H9 (cell line): ENCODE results near the gene MGAT5B. TPM values are rescaled to one million over a fixed set of nuclear protein-coding genes. Genes with fewer than 3 reads are reported as not detected.

Experiments
- DNase-seq: peaks from one replicate; pipeline ENCODE4 v3.0.0-alpha.2; 2017
- H2AFZ ChIP-seq: one replicate; pipeline ENCODE4 v1.6.1; 2013; ENCODE audit warnings: mild to moderate bottlenecking, low read length, control low read depth, moderate library complexity
- H2AK5ac ChIP-seq: 2 replicates; pipeline ENCODE4 v1.6.1; 2013; ENCODE audit warnings: low read length, control low read depth, mixed read lengths; ENCODE audit not compliant: insufficient read length
- H2BK120ac ChIP-seq: one replicate; pipeline ENCODE4 v1.6.1; 2013; ENCODE audit warnings: low read depth, mild to moderate bottlenecking, low read length, control low read depth, inconsistent platforms; ENCODE audit not compliant: poor library complexity, severe bottlenecking
- H2BK12ac ChIP-seq: 2 replicates; pipeline ENCODE4 v1.6.1; 2013; ENCODE audit warnings: low read length, control low read depth, mixed read lengths, low read depth; ENCODE audit not compliant: insufficient read length
- H2BK15ac ChIP-seq: 2 replicates; pipeline ENCODE4 v1.6.1; 2013; ENCODE audit warnings: low read depth, low read length, control low read depth
- H2BK20ac ChIP-seq: one replicate; pipeline ENCODE4 v1.6.1; 2013; ENCODE audit warnings: low read depth, mild to moderate bottlenecking, low read length, control low read depth, inconsistent platforms; ENCODE audit not compliant: poor library complexity, severe bottlenecking
- H2BK5ac ChIP-seq: 2 replicates; pipeline ENCODE4 v1.6.1; 2013; ENCODE audit warnings: low read length, control low read depth, mixed read lengths; ENCODE audit not compliant: insufficient read length
- H3K14ac ChIP-seq: 2 replicates; pipeline ENCODE4 v1.6.1; 2013; ENCODE audit warnings: low read length, control low read depth; ENCODE audit not compliant: insufficient read depth
- H3K18ac ChIP-seq: 2 replicates; pipeline ENCODE4 v1.6.1; 2013; ENCODE audit warnings: low read depth, mild to moderate bottlenecking, mixed read lengths, low read length, control low read depth; ENCODE audit not compliant: insufficient read length
- H3K23ac ChIP-seq: 2 replicates; pipeline ENCODE4 v1.6.1; 2013; ENCODE audit warnings: low read length, control low read depth, mixed read lengths, low read depth; ENCODE audit not compliant: insufficient read length
- H3K23me2 ChIP-seq: 2 replicates; pipeline ENCODE4 v1.6.1; 2013; ENCODE audit warnings: low read depth, mild to moderate bottlenecking, mixed read lengths, low read length, control low read depth; ENCODE audit not compliant: insufficient read length, poor library complexity, severe bottlenecking
- H3K27ac ChIP-seq: 2 replicates; pipeline ENCODE4 v1.5.1; 2013; ENCODE audit warnings: low read length, control low read depth, mixed read lengths, low read depth; ENCODE audit not compliant: insufficient read length
- H3K27me3 ChIP-seq: 2 replicates; pipeline ENCODE4 v1.6.1; 2013; ENCODE audit warnings: low read length, control low read depth, inconsistent platforms; ENCODE audit not compliant: insufficient read depth
- H3K4ac ChIP-seq: 2 replicates; pipeline ENCODE4 v1.6.1; 2013; ENCODE audit warnings: low read depth, mild to moderate bottlenecking, control low read depth, inconsistent platforms, low read length, moderate library complexity
- H3K4me1 ChIP-seq: 2 replicates; pipeline ENCODE4 v1.6.1; 2013; ENCODE audit warnings: low read length, control low read depth, inconsistent platforms; ENCODE audit not compliant: insufficient read depth
- H3K4me2 ChIP-seq: 2 replicates; pipeline ENCODE4 v1.6.1; 2013; ENCODE audit warnings: low read length, control low read depth, mixed read lengths; ENCODE audit not compliant: insufficient read length, insufficient read depth
- H3K56ac ChIP-seq: 2 replicates; pipeline ENCODE4 v1.6.1; 2013; ENCODE audit warnings: low read depth, mild to moderate bottlenecking, mixed read lengths, low read length, control low read depth; ENCODE audit not compliant: insufficient read length
- H3K79me1 ChIP-seq: 2 replicates; pipeline ENCODE4 v1.6.1; 2013; ENCODE audit warnings: low read depth, mild to moderate bottlenecking, moderate library complexity, low read length, control low read depth, inconsistent platforms; ENCODE audit not compliant: insufficient read depth, poor library complexity, severe bottlenecking
- H3K79me2 ChIP-seq: 2 replicates; pipeline ENCODE4 v1.6.1; 2013; ENCODE audit warnings: low read length, control low read depth, inconsistent platforms; ENCODE audit not compliant: insufficient read depth
- H3K9ac ChIP-seq: 2 replicates; pipeline ENCODE4 v1.6.1; 2013; ENCODE audit warnings: low read length, control low read depth, mixed read lengths; ENCODE audit not compliant: insufficient read length; ENCODE audit errors: extremely low read depth
- H3K9me3 ChIP-seq: one replicate; pipeline ENCODE4 v1.6.1; 2013; ENCODE audit warnings: low read depth, low read length, inconsistent platforms; ENCODE audit not compliant: control insufficient read depth
- H3T11ph ChIP-seq: one replicate; pipeline ENCODE4 v1.6.1; 2013; ENCODE audit warnings: mild to moderate bottlenecking, low read length, control low read depth, inconsistent platforms
- H4K20me1 ChIP-seq: one replicate; pipeline ENCODE4 v1.6.1; 2013; ENCODE audit not compliant: control insufficient read depth, insufficient read length, insufficient read depth
- H4K5ac ChIP-seq: 2 replicates; pipeline ENCODE4 v1.6.1; 2013; ENCODE audit warnings: low read depth, mild to moderate bottlenecking, mixed read lengths, low read length, control low read depth; ENCODE audit not compliant: insufficient read length
- H4K8ac ChIP-seq: replicated peaks from 2 replicates; pipeline ENCODE4 v1.6.1; 2013; ENCODE audit warnings: low read length, control low read depth, mixed read lengths, low read depth; ENCODE audit not compliant: insufficient read length
- H4K91ac ChIP-seq: 2 replicates; pipeline ENCODE4 v1.6.1; 2013; ENCODE audit warnings: low read depth, mild to moderate bottlenecking, moderate library complexity, mixed read lengths, low read length, control low read depth; ENCODE audit not compliant: insufficient read length
- H3K27ac Mint-ChIP-seq, 3 experiments: 2 replicates in 2 of 3; 3 replicates in 1 of 3; pipeline ENCODE4 v1.8.0; 2020 to 2021; ENCODE audit warnings: mixed read lengths in 3 of 3, mild to moderate bottlenecking in 1 of 3, moderate library complexity in 1 of 3
- H3K27me3 Mint-ChIP-seq: 2 replicates; pipeline ENCODE4 v1.8.0; 2021; ENCODE audit warnings: low read depth, mild to moderate bottlenecking, moderate library complexity, mixed read lengths
- H3K36me3 Mint-ChIP-seq, 3 experiments: 2 replicates in 2 of 3; 3 replicates in 1 of 3; pipeline ENCODE4 v1.8.0; 2020 to 2021; ENCODE audit warnings: low read depth in 3 of 3, mixed read lengths in 3 of 3; ENCODE audit not compliant: insufficient read depth in 1 of 3
- H3K4me1 Mint-ChIP-seq, 2 experiments: 2 replicates each; pipeline ENCODE4 v1.8.0; 2020; ENCODE audit warnings: mixed read lengths in 2 of 2
- H3K4me3 Mint-ChIP-seq, 2 experiments: 2 replicates in 1 of 2; 3 replicates in 1 of 2; pipeline ENCODE4 v1.8.0; 2020 to 2021; ENCODE audit warnings: mild to moderate bottlenecking in 2 of 2, mixed read lengths in 2 of 2, moderate library complexity in 1 of 2
- H3K9me3 Mint-ChIP-seq, 2 experiments: 2 replicates in 1 of 2; 3 replicates in 1 of 2; pipeline ENCODE4 v1.8.0; 2020; ENCODE audit warnings: mild to moderate bottlenecking in 2 of 2, mixed read lengths in 2 of 2, moderate library complexity in 1 of 2
- WGBS: extraction: QIAGEN DNeasy Blood & Tissue Kit; methylation state at CpG from one replicate; pipeline ENCODE4 v1.1.7; 2013; ENCODE audit warnings: missing lambda C conversion rate, low lambda C conversion rate, mixed read lengths; ENCODE audit not compliant: insufficient read length; ENCODE audit errors: extremely low coverage; 5-methylcytosine and 5-hydroxymethylcytosine counted together
- total RNA-seq: library from RNA; stranded (reverse); gene quantifications from 2 replicates; pipeline ENCODE4 v1.2.1, GENCODE V29; 2021
- TF ChIP-seq, protein P1 (sequence below): fragments of 200-600 bp; sonication (generic); conservative IDR thresholded peaks from 3 replicates; pipeline ENCODE4 v1.8.0; 2021; ENCODE audit warnings: antibody characterized with exemption, mild to moderate bottlenecking

The MGAT5B gene
- total RNA-seq, 1 experiment from 2014 or later: 4.9 TPM

DNA sequence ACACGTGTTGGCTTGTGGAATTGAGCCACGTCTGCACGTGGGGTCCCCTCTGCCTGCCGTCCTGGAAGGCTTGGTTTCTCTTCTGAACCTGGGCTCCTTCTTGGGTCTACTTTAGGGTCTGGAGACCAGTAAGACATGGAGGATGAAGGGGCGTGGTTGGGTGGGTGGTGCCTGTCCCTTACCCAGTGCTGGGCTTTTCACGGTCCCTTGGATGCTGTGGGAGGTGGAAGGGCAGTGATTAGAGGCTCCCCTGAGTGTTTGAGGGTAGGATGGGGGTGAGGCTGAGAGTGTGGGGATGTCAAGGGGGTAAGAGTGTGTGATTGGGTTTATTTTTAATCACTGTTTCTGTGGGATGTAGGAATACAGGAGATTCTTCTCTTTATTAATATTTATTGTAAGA is 38.3 kb downstream of the MGAT5B start:
- H3K27ac Mint-ChIP-seq: no peak overlapping the region
- H3K9me3 Mint-ChIP-seq: peaks cover 0 to 4% of the 10 kb centered on the region in 2 experiments; a peak in 2 of 5 replicates
- no peak overlapping the region for H4K8ac ChIP-seq
- no peak overlapping the region for H4K5ac ChIP-seq
- H3K14ac ChIP-seq: no peak overlapping the region
- H2BK5ac ChIP-seq: no peak overlapping the region
- no peaks in the 10 kb centered on the region for H3K9me3 ChIP-seq
- H3K27me3 Mint-ChIP-seq: no peaks in the 10 kb centered on the region
- no peak overlapping the region for H2BK120ac ChIP-seq
- no peaks in the 10 kb centered on the region for H3K27me3 ChIP-seq
- peaks cover 14 to 26% of the 10 kb centered on the region in 2 experiments for H3K4me1 Mint-ChIP-seq
- H2AFZ ChIP-seq: no peak overlapping the region
- H3K79me1 ChIP-seq: no peaks in the 10 kb centered on the region
- H3K4ac ChIP-seq: no peak overlapping the region
- H3K36me3 Mint-ChIP-seq: peaks cover 2 to 13% (median 3%) of the 10 kb centered on the region in 3 experiments; a peak in 6 of 7 replicates
- no peak overlapping the region for H3K4me2 ChIP-seq
- no peak for DNase-seq
- no peak overlapping the region for H3K4me3 Mint-ChIP-seq
- no peak overlapping the region for H2AK5ac ChIP-seq
- TF ChIP-seq, protein P1, sequence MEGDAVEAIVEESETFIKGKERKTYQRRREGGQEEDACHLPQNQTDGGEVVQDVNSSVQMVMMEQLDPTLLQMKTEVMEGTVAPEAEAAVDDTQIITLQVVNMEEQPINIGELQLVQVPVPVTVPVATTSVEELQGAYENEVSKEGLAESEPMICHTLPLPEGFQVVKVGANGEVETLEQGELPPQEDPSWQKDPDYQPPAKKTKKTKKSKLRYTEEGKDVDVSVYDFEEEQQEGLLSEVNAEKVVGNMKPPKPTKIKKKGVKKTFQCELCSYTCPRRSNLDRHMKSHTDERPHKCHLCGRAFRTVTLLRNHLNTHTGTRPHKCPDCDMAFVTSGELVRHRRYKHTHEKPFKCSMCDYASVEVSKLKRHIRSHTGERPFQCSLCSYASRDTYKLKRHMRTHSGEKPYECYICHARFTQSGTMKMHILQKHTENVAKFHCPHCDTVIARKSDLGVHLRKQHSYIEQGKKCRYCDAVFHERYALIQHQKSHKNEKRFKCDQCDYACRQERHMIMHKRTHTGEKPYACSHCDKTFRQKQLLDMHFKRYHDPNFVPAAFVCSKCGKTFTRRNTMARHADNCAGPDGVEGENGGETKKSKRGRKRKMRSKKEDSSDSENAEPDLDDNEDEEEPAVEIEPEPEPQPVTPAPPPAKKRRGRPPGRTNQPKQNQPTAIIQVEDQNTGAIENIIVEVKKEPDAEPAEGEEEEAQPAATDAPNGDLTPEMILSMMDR: no peak
- no peak overlapping the region for H3T11ph ChIP-seq
- H3K4me1 ChIP-seq: peaks cover 4% of the 10 kb centered on the region; the same call in 1 of the 2 replicates
- H2BK20ac ChIP-seq: no peak overlapping the region
- no peak overlapping the region for H3K23ac ChIP-seq
- no peak overlapping the region for H3K27ac ChIP-seq
- no peak overlapping the region for H3K18ac ChIP-seq
- H2BK15ac ChIP-seq: no peak overlapping the region
- H4K91ac ChIP-seq: no peak overlapping the region
- H3K56ac ChIP-seq: no peak overlapping the region
- H3K23me2 ChIP-seq: no peaks in the 10 kb centered on the region
- WGBS: no CpG with 5 or more reads among the region's 6 CpGs
- no peak overlapping the region for H2BK12ac ChIP-seq
- no peaks in the 10 kb centered on the region for H4K20me1 ChIP-seq
- H3K9ac ChIP-seq: no peak overlapping the region
- H3K79me2 ChIP-seq: no peaks in the 10 kb centered on the region
